SK-N-SH (cell line): ENCODE data around the gene RPAP2. TPM values are rescaled to one million over a fixed set of nuclear protein-coding genes. Genes with fewer than 3 reads are reported as not detected.

ENCODE experiments used
- CTCF ChIA-PET: fragments of 300-600, 350-600 bp; formaldehyde crosslinking; extraction: SDS; loops from one replicate; lab custom pipeline; 2021; lab: Yijun Ruan, JAX
- POLR2A ChIA-PET: fragments of 350-600 bp; sonication (Branson Sonifier 250); formaldehyde crosslinking; extraction: SDS; loops from one replicate; lab custom pipeline; 2020; ENCODE audit warnings: antibody characterized with exemption, inconsistent platforms; lab: Yijun Ruan, JAX
- DNase-seq: peaks from one replicate; pipeline ENCODE4 v3.0.0; 2012
- H2AFZ ChIP-seq: fragments of 200-600 bp; sonication (generic); 2 replicates; pipeline ENCODE4 v1.8.1; 2016; ENCODE audit warnings: antibody characterized with exemption, mild to moderate bottlenecking, low read depth
- H3F3A ChIP-seq: fragments of 200-600 bp; sonication (generic); replicated peaks from 2 replicates; pipeline ENCODE3; 2016; ENCODE audit warnings: antibody characterized with exemption, mild to moderate bottlenecking; ENCODE audit not compliant: insufficient read depth
- H3K27ac ChIP-seq, 2 experiments: fragments of 200-500 bp in 1 of 2; fragments of 200-600 bp in 1 of 2; sonication (Bioruptor generic) in 1 of 2; sonication (generic), shearing (Covaris generic) in 1 of 2; 2 replicates each; pipeline versions ENCODE4 v1.5.1 to v1.6.1; 2014 to 2016; ENCODE audit warnings: low read depth in 2 of 2, inconsistent platforms in 1 of 2, low read length in 1 of 2, mild to moderate bottlenecking in 1 of 2, mixed read lengths in 1 of 2
- H3K27me3 ChIP-seq: fragments of 200-600 bp; sonication (generic), shearing (Covaris generic); 2 replicates; pipeline ENCODE4 v1.6.1; 2016; ENCODE audit warnings: mixed run types; ENCODE audit not compliant: insufficient read depth
- H3K36me3 ChIP-seq, 2 experiments: fragments of 200-500 bp in 1 of 2; fragments of 200-600 bp in 1 of 2; sonication (Bioruptor generic) in 1 of 2; sonication (generic) in 1 of 2; replicated peaks in 1 of 2; 2 replicates each; pipeline versions ENCODE3 to v1.5.1; 2014 to 2016; ENCODE audit warnings: low read length in 1 of 2, mild to moderate bottlenecking in 1 of 2; ENCODE audit not compliant: insufficient read depth in 2 of 2, control insufficient read depth in 1 of 2
- H3K4me1 ChIP-seq, 2 experiments: fragments of 200-500 bp in 1 of 2; fragments of 200-600 bp in 1 of 2; sonication (Bioruptor generic) in 1 of 2; sonication (generic), shearing (Covaris generic) in 1 of 2; 2 replicates each; pipeline versions ENCODE4 v1.5.1 to v1.6.1; 2014 to 2016; ENCODE audit warnings: low read depth in 1 of 2, low read length in 1 of 2, mixed run types in 1 of 2; ENCODE audit not compliant: insufficient read depth in 2 of 2, control insufficient read depth in 1 of 2
- H3K4me2 ChIP-seq: fragments of 200-600 bp; sonication (generic), shearing (Covaris generic); 2 replicates; pipeline ENCODE4 v1.6.1; 2017; ENCODE audit warnings: mixed run types
- H3K4me3 ChIP-seq, 2 experiments: fragments of 200-500 bp in 1 of 2; fragments of 200-600 bp in 1 of 2; sonication (Bioruptor generic) in 1 of 2; sonication (generic), shearing (Covaris generic) in 1 of 2; 2 replicates each; pipeline versions ENCODE4 v1.5.1 to v1.8.1; 2014 to 2016; ENCODE audit warnings: low read depth in 2 of 2, inconsistent platforms in 1 of 2, low read length in 1 of 2, mild to moderate bottlenecking in 1 of 2, mixed read lengths in 1 of 2, moderate library complexity in 1 of 2
- H3K79me2 ChIP-seq: fragments of 200-600 bp; sonication (generic); 2 replicates; pipeline ENCODE4 v1.8.1; 2017; ENCODE audit warnings: mild to moderate bottlenecking; ENCODE audit not compliant: insufficient read depth
- H3K9ac ChIP-seq: fragments of 200-600 bp; sonication (generic); 2 replicates; pipeline ENCODE4 v1.6.1; 2017; ENCODE audit warnings: mixed run types
- H3K9me2 ChIP-seq: fragments of 200-600 bp; sonication (generic); 2 replicates; pipeline ENCODE4 v1.6.1; 2017; ENCODE audit warnings: mixed run types
- H3K9me3 ChIP-seq: fragments of 200-600 bp; sonication (generic); 2 replicates; pipeline ENCODE4 v1.6.1; 2017; ENCODE audit warnings: mixed run types, mild to moderate bottlenecking, moderate library complexity
- H4K20me1 ChIP-seq: fragments of 200-600 bp; sonication (generic); 2 replicates; pipeline ENCODE4 v1.6.1; 2017; ENCODE audit warnings: mild to moderate bottlenecking, mixed run types; ENCODE audit not compliant: insufficient read depth
- CTCF ChIP-seq: fragments of 200-600 bp; sonication (generic); IDR thresholded peaks from 2 replicates; pipeline ENCODE4 v1.6.1; 2017; ENCODE audit warnings: antibody characterized with exemption, mild to moderate bottlenecking, moderate library complexity
- ELF1 ChIP-seq: IDR thresholded peaks from 2 replicates; pipeline ENCODE4 v1.4.0; 2012
- EP300 ChIP-seq, 2 experiments: IDR thresholded peaks; 2 replicates each; pipeline versions ENCODE4 v1.4.0 to v1.6.1; 2012; ENCODE audit warnings: borderline replicate concordance in 1 of 2, low read depth in 1 of 2, low read length in 1 of 2
- EZH2phosphoT487 ChIP-seq: fragments of 200-600 bp; sonication (generic); IDR thresholded peaks from 2 replicates; pipeline ENCODE4 v1.6.1; 2017; ENCODE audit warnings: low read depth, mixed run types, mild to moderate bottlenecking, antibody characterized with exemption, moderate library complexity, borderline replicate concordance
- FOXJ3 ChIP-seq: sonication (generic); formaldehyde crosslinking; IDR thresholded peaks from 2 replicates; pipeline ENCODE4 v1.5.1; 2020; ENCODE audit warnings: mild to moderate bottlenecking, missing genetic modification reagents
- GATA2 ChIP-seq: sonication (generic); formaldehyde crosslinking; IDR thresholded peaks from 2 replicates; pipeline ENCODE4 v1.5.0; 2020; ENCODE audit warnings: mild to moderate bottlenecking, missing genetic modification reagents
- IRF3 ChIP-seq: fragments of 150-350 bp; IDR thresholded peaks from 2 replicates; pipeline ENCODE4 v1.6.1; 2016; ENCODE audit warnings: mild to moderate bottlenecking, low read depth, low read length
- JUND ChIP-seq: IDR thresholded peaks from 2 replicates; pipeline ENCODE4 v1.4.0; 2012
- MEF2A ChIP-seq: IDR thresholded peaks from 2 replicates; pipeline ENCODE4 v1.4.0; 2012; ENCODE audit warnings: low read depth, borderline replicate concordance
- NFIC ChIP-seq: IDR thresholded peaks from 2 replicates; pipeline ENCODE4 v1.4.0; 2012; ENCODE audit warnings: borderline replicate concordance
- PBX3 ChIP-seq: IDR thresholded peaks from 2 replicates; pipeline ENCODE4; 2012
- RAD21 ChIP-seq: IDR thresholded peaks from 2 replicates; pipeline ENCODE4 v1.6.1; 2012; ENCODE audit warnings: mild to moderate bottlenecking, low read length
- RCOR1 ChIP-seq: fragments of 150-350 bp; IDR thresholded peaks from 2 replicates; pipeline ENCODE4 v1.6.1; 2017; ENCODE audit warnings: antibody characterized with exemption, low read length
- RFX5 ChIP-seq: IDR thresholded peaks from 2 replicates; pipeline ENCODE4 v1.6.1; 2012; ENCODE audit warnings: mild to moderate bottlenecking, improper control_type of control experiment, low read length
- RXRA ChIP-seq: IDR thresholded peaks from 2 replicates; pipeline ENCODE4 v1.4.0; 2012; ENCODE audit warnings: low read depth, mild to moderate bottlenecking, borderline replicate concordance
- SIN3A ChIP-seq: IDR thresholded peaks from 2 replicates; pipeline ENCODE4 v1.6.1; 2012; ENCODE audit warnings: low read depth, mild to moderate bottlenecking, low read length, moderate library complexity, borderline replicate concordance
- SMC3 ChIP-seq: IDR thresholded peaks from 2 replicates; pipeline ENCODE4 v1.6.1; 2012; ENCODE audit warnings: low read depth, low read length, improper control_type of control experiment
- TAF1 ChIP-seq: IDR thresholded peaks from 2 replicates; pipeline ENCODE4 v1.6.1; 2012; ENCODE audit warnings: low read depth, mild to moderate bottlenecking, low read length, moderate library complexity, borderline replicate concordance
- TCF12 ChIP-seq: IDR thresholded peaks from 2 replicates; pipeline ENCODE4 v1.4.0; 2012
- USF2 ChIP-seq: fragments of 150-350 bp; IDR thresholded peaks from 2 replicates; pipeline ENCODE4 v1.6.1; 2017; ENCODE audit warnings: antibody characterized with exemption, low read length, low read depth, borderline replicate concordance
- YY1 ChIP-seq: IDR thresholded peaks from 2 replicates; pipeline ENCODE4 v1.4.0; 2012; ENCODE audit warnings: low read depth, mild to moderate bottlenecking
- WGBS: methylation state at CpG from one replicate; pipeline ENCODE4 v1.1.6; 2017; ENCODE audit warnings: low lambda C conversion rate; 5-methylcytosine and 5-hydroxymethylcytosine counted together
- polyA plus RNA-seq, 3 experiments: library from polyadenylated mRNA; depleted of rRNA; stranded (reverse); fragments of >200 nt; gene quantifications; 2 replicates each; pipeline ENCODE4 v1.2.3, GENCODE V29; 2012

RPAP2 gene
- polyA plus RNA-seq, 1 of the 3 experiments (the other 2 are of a cell fraction), result 3.4 TPM

- Histone ChIP-seq H3K27me3 (no peaks in the 10 kb centered on the region), H3K4me1 (no peaks in the 10 kb centered on the region), H4K20me1 (no peaks in the 10 kb centered on the region), H3K4me2 (no peak overlapping the region), H2AFZ (no peak overlapping the region), H3K36me3 (no peaks in the 10 kb centered on the region), H3K9ac (no peak overlapping the region), H3K27ac (no peak overlapping the region), H3F3A (peaks cover 4% of the 10 kb centered on the region), H3K9me2 (no peaks in the 10 kb centered on the region), H3K79me2 (no peaks in the 10 kb centered on the region), H3K9me3 (no peaks in the 10 kb centered on the region), H3K4me3 (no peak overlapping the region)
- DNase-seq, result no peak
- no peak for TF ChIP-seq FOXJ3 (CRISPR knock-in tag)
- TF ChIP-seq TCF12, result no peak
- TF ChIP-seq TAF1, result no peak
- no peak for TF ChIP-seq GATA2 (CRISPR knock-in tag)
- no peak for TF ChIP-seq PBX3
- no peak for TF ChIP-seq EZH2phosphoT487
- no peak for TF ChIP-seq YY1
- TF ChIP-seq SMC3, result no peak
- no peak for TF ChIP-seq RCOR1
- TF ChIP-seq IRF3, result no peak
- no peak for TF ChIP-seq CTCF
- TF ChIP-seq EP300 (IDR thresholded peaks at IDR 0.05; ENCODE audit: borderline replicate concordance in 1 of 2, low read depth in 1 of 2, low read length in 1 of 2), result no peak
- no peak for TF ChIP-seq RFX5
- no peak for TF ChIP-seq USF2
- ChIA-PET CTCF (no interaction called here), POLR2A (no interaction called here)
- 0% methylated on average over 1 of the region's 1 CpG for WGBS
Measured at GRCh38 chr1:92404661-92405060, 105.8 kb downstream of the RPAP2 start.

GRCh38 chr1:92408825-92409224, 110.0 kb downstream of the RPAP2 start:
- H3K9me3 ChIP-seq, result no peaks in the 10 kb centered on the region
- no peaks in the 10 kb centered on the region for H3K9me2 ChIP-seq
- no peak for TF ChIP-seq RAD21
- TF ChIP-seq JUND, result no peak
- no peak for TF ChIP-seq RCOR1
- no peak for TF ChIP-seq SIN3A
- no peak for TF ChIP-seq MEF2A
- TF ChIP-seq NFIC, result no peak
- no peak for TF ChIP-seq ELF1
- TF ChIP-seq RXRA, result no peak
- no peaks in the 10 kb centered on the region for H3K4me1 ChIP-seq
- no peak overlapping the region for H3K27ac ChIP-seq
- POLR2A ChIA-PET, result no interaction called here
- no peaks in the 10 kb centered on the region for H3F3A ChIP-seq
- H4K20me1 ChIP-seq, result no peaks in the 10 kb centered on the region
- no peak overlapping the region for H2AFZ ChIP-seq
- no peak for DNase-seq
- no peaks in the 10 kb centered on the region for H3K36me3 ChIP-seq
- no peaks in the 10 kb centered on the region for H3K27me3 ChIP-seq
- no peaks in the 10 kb centered on the region for H3K79me2 ChIP-seq
- no peak overlapping the region for H3K4me2 ChIP-seq
- no peak overlapping the region for H3K9ac ChIP-seq
- WGBS, result 26% methylated on average over 1 of the region's 1 CpG
- CTCF ChIA-PET, result no interaction called here
- H3K4me3 ChIP-seq, result no peak overlapping the region
